Fibroblast of mammary gland (primary cell): Measurements from ENCODE around the gene TTLL5.
A peak's percentile ranks its signal among the peaks of the same experiment; 100 is the strongest.

Experiments used
- DNase-seq: peaks from one replicate; pipeline ENCODE4 v3.0.0-alpha.2; 2010; ENCODE audit warnings: low read depth
- H3K4me3 ChIP-seq: 2 replicates; pipeline ENCODE4 v1.5.1; 2011; ENCODE audit warnings: low read depth, mild to moderate bottlenecking, low read length, moderate library complexity; ENCODE audit not compliant: control insufficient read depth
- CTCF ChIP-seq: conservative IDR thresholded peaks from 2 replicates; pipeline ENCODE4 v1.5.1; 2011; ENCODE audit warnings: low read depth, low read length, inconsistent platforms; ENCODE audit not compliant: control insufficient read depth, insufficient read depth

The TTLL5 gene

GRCh38 chr14:75647640-75648039 lies 13.4 kb upstream of the TTLL5 start:
- H3K4me3 ChIP-seq: no peak overlapping the region
- peak; percentile 38 for DNase-seq
- TF ChIP-seq CTCF: no peak

GRCh38 chr14:75648066-75648838 lies 12.8 kb upstream of the TTLL5 start:
- no peak overlapping the region for H3K4me3 ChIP-seq
- peak; percentile 98 for DNase-seq
- TF ChIP-seq CTCF: no peak

- no peak for TF ChIP-seq CTCF
- no peak for DNase-seq
- H3K4me3 ChIP-seq: no peak overlapping the region
Measured at GRCh38 chr14:75649337-75649736, 11.7 kb upstream of the TTLL5 start.

GRCh38 chr14:75649773-75650172 lies 11.3 kb upstream of the TTLL5 start:
- no peak for TF ChIP-seq CTCF
- DNase-seq: no peak
- H3K4me3 ChIP-seq: no peak overlapping the region

GRCh38 chr14:75650253-75651058 lies 10.6 kb upstream of the TTLL5 start:
- H3K4me3 ChIP-seq: no peak overlapping the region
- no peak for TF ChIP-seq CTCF
- DNase-seq: no peak

- H3K4me3 ChIP-seq: no peak overlapping the region
- no peak for DNase-seq
- TF ChIP-seq CTCF: no peak
Measured at GRCh38 chr14:75653563-75653962, 7.5 kb upstream of the TTLL5 start.
